Neural progenitor cell (in vitro differentiated cells): Measurements from ENCODE around the gene TGIF2.

Experiments used
- CTCF ChIP-seq: fragments of 200-600 bp; sonication (generic); IDR thresholded peaks from 2 replicates; pipeline ENCODE4 v1.5.1; 2017; ENCODE audit warnings: antibody characterized with exemption, mild to moderate bottlenecking
- EZH2 ChIP-seq: fragments of 200-600 bp; sonication (generic); IDR thresholded peaks from 2 replicates; pipeline ENCODE4 v1.6.1; 2017; ENCODE audit warnings: antibody characterized with exemption, mild to moderate bottlenecking, moderate library complexity
- EZH2phosphoT487 ChIP-seq: fragments of 200-600 bp; sonication (generic); IDR thresholded peaks from 2 replicates; pipeline ENCODE4 v1.6.1; 2017; ENCODE audit warnings: antibody characterized with exemption

- TF ChIP-seq CTCF (no peak), EZH2phosphoT487 (no peak), EZH2 (no peak)
Observed at GRCh38 chr20:36526521-36527011, 46.8 kb upstream of the TGIF2 start.
